Smooth muscle cell (in vitro differentiated cells): ENCODE measurements around the gene SELL. TPM values are rescaled to one million over a fixed set of nuclear protein-coding genes. Genes with fewer than 3 reads are reported as not detected.

ENCODE experiments used
- DNase-seq: peaks from one replicate; lab custom pipeline; 2025; ENCODE audit not compliant: unreplicated experiment; lab: John Stamatoyannopoulos, UW
- H2AFZ ChIP-seq: fragments of 200-600 bp; sonication (generic); 2 replicates; pipeline ENCODE4 v1.6.0; 2016; ENCODE audit warnings: antibody characterized with exemption, low read depth, mild to moderate bottlenecking
- H3F3A ChIP-seq: fragments of 200-600 bp; sonication (generic); 2 replicates; pipeline ENCODE4 v1.6.0; 2017; ENCODE audit warnings: antibody characterized with exemption, low read depth
- H3K27ac ChIP-seq: fragments of 200-600 bp; sonication (generic); 2 replicates; pipeline ENCODE4 v1.5.1; 2016; ENCODE audit warnings: low read depth, mild to moderate bottlenecking
- H3K27me3 ChIP-seq: fragments of 200-600 bp; sonication (generic); 2 replicates; pipeline ENCODE4 v1.6.1; 2016; ENCODE audit warnings: low read depth, mild to moderate bottlenecking
- H3K36me3 ChIP-seq: fragments of 200-600 bp; sonication (generic); 2 replicates; pipeline ENCODE4 v1.5.1; 2016; ENCODE audit warnings: low read depth
- H3K4me1 ChIP-seq: fragments of 200-600 bp; sonication (generic); 2 replicates; pipeline ENCODE4 v1.5.1; 2016; ENCODE audit warnings: low read depth
- H3K4me2 ChIP-seq: fragments of 200-600 bp; sonication (generic); 2 replicates; pipeline ENCODE4 v1.6.0; 2016; ENCODE audit warnings: mild to moderate bottlenecking
- H3K4me3 ChIP-seq: fragments of 200-600 bp; sonication (generic); 2 replicates; pipeline ENCODE4 v1.5.1; 2016; ENCODE audit warnings: mild to moderate bottlenecking
- H3K79me2 ChIP-seq: fragments of 200-600 bp; sonication (generic); 2 replicates; pipeline ENCODE4 v1.6.0; 2016; ENCODE audit warnings: low read depth, mild to moderate bottlenecking
- H3K9ac ChIP-seq: fragments of 200-600 bp; sonication (generic); 2 replicates; pipeline ENCODE4 v1.6.0; 2016; ENCODE audit warnings: low read depth
- H3K9me3 ChIP-seq: fragments of 200-600 bp; sonication (generic); replicated peaks from 2 replicates; pipeline ENCODE4 v1.5.1; 2016; ENCODE audit warnings: low read depth
- H4K20me1 ChIP-seq: fragments of 200-600 bp; sonication (generic); 2 replicates; pipeline ENCODE4 v1.6.0; 2016; ENCODE audit warnings: low read depth
- WGBS: methylation state at CpG from one replicate; pipeline ENCODE4 v1.1.7; 2016; ENCODE audit warnings: low lambda C conversion rate; 5-methylcytosine and 5-hydroxymethylcytosine counted together
- polyA plus RNA-seq: library from polyadenylated mRNA; unstranded; fragments of >200 nt; fragmentation: Nextera tagmentation; extraction: Ambion mirVana; gene quantifications from 2 replicates; pipeline ENCODE4 v1.2.1, GENCODE V29; 2016
- total RNA-seq: library from RNA; depleted of rRNA; stranded (reverse); fragments of >200 nt; gene quantifications from 2 replicates; pipeline ENCODE4 v1.2.3, GENCODE V29; 2014
- TF ChIP-seq, protein P1 (sequence below): fragments of 200-600 bp; sonication (generic); IDR thresholded peaks from 2 replicates; pipeline ENCODE4 v1.5.1; 2017; ENCODE audit warnings: borderline replicate concordance, mild to moderate bottlenecking, antibody characterized with exemption; ENCODE audit not compliant: insufficient read depth, poor library complexity, severe bottlenecking

Gene SELL
- total and polyA plus RNA-seq, 2 experiments from 2014 or later, result 0.41 to 1.4 TPM

DNA sequence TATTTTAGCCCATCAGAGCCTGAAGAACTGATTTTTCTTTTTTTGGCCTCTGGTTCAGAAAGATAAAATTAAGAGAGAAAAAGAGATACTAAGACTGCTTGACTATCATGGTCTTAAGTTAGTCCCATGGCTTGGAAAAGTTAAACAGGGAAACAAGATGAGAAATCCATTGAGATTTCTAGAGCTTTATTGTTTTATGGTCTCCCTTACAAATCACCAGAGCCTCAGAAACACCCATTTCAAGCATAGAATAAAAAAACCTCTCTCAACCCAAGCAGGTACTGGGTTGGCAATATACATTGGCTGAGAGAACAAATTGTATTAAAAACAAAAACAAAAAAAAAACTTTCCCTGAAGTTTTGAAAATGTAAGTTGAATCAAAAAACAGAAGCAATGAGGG is 18.6 kb upstream of the SELL start:
- Histone ChIP-seq H4K20me1 (no peaks in the 10 kb centered on the region), H3K27ac (no peak overlapping the region), H3F3A (no peaks in the 10 kb centered on the region), H3K4me2 (no peak overlapping the region), H3K36me3 (no peaks in the 10 kb centered on the region), H3K9ac (no peak overlapping the region), H3K27me3 (no peaks in the 10 kb centered on the region), H3K9me3 (no peaks in the 10 kb centered on the region), H3K4me3 (no peak overlapping the region), H3K79me2 (no peaks in the 10 kb centered on the region), H2AFZ (no peak overlapping the region), H3K4me1 (no peaks in the 10 kb centered on the region)
- no peak for DNase-seq
- TF ChIP-seq, protein P1, sequence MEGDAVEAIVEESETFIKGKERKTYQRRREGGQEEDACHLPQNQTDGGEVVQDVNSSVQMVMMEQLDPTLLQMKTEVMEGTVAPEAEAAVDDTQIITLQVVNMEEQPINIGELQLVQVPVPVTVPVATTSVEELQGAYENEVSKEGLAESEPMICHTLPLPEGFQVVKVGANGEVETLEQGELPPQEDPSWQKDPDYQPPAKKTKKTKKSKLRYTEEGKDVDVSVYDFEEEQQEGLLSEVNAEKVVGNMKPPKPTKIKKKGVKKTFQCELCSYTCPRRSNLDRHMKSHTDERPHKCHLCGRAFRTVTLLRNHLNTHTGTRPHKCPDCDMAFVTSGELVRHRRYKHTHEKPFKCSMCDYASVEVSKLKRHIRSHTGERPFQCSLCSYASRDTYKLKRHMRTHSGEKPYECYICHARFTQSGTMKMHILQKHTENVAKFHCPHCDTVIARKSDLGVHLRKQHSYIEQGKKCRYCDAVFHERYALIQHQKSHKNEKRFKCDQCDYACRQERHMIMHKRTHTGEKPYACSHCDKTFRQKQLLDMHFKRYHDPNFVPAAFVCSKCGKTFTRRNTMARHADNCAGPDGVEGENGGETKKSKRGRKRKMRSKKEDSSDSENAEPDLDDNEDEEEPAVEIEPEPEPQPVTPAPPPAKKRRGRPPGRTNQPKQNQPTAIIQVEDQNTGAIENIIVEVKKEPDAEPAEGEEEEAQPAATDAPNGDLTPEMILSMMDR, result no peak

DNA sequence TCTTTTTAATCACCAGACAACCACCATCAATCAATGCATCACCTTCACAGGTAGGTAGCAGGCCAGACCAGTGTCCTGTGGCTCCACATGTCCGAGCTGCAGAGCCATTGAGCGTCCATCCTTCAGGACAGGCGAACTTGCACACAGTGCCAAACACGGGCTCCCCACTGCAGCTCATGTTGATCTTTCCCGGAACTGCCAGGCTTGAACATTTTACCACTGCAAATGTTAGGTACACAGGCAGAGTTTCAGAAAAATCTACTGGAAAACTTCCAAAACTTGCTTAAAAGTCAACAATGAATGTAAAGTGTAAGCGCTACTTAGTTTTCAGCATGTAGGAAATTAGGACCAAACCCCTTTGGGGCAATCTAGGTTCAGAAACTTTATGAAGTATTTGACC is 15.9 kb upstream of the SELL start:
- Histone ChIP-seq H3K4me1 (no peaks in the 10 kb centered on the region), H3K36me3 (no peaks in the 10 kb centered on the region), H3K9me3 (no peaks in the 10 kb centered on the region), H3F3A (no peaks in the 10 kb centered on the region), H4K20me1 (no peaks in the 10 kb centered on the region), H3K27ac (no peak overlapping the region), H3K27me3 (no peaks in the 10 kb centered on the region), H2AFZ (no peak overlapping the region), H3K9ac (no peak overlapping the region), H3K4me3 (no peak overlapping the region), H3K79me2 (no peaks in the 10 kb centered on the region), H3K4me2 (no peak overlapping the region)
- TF ChIP-seq, protein P1, result no peak
- no peak for DNase-seq
- 94% methylated on average over 6 of the region's 6 CpGs for WGBS

DNA sequence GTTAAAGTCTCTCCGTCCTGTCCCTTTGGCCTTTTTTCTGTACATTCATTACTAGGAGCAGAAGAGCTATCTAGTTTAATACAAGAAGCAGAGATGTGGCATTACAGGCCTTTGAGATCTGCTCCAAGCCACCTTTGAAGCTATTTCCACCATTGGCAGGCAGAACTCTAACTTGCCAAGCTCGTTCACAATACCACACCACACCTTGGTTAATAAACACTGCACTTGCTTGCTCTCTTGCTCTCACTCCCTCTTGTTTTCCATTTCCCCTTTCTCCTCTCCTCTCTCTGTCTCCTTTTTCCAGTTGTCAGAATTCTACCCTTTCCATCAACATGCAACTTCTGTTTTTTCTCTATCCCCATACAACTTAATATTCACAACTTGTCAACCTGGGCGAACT is 15.4 kb upstream of the SELL start:
- Histone ChIP-seq H3K4me2 (no peak overlapping the region), H3K4me1 (no peaks in the 10 kb centered on the region), H3K4me3 (no peak overlapping the region), H3K79me2 (no peaks in the 10 kb centered on the region), H3K9me3 (no peaks in the 10 kb centered on the region), H3K36me3 (no peaks in the 10 kb centered on the region), H3K9ac (no peak overlapping the region), H3K27me3 (no peaks in the 10 kb centered on the region), H3F3A (no peaks in the 10 kb centered on the region), H2AFZ (no peak overlapping the region), H3K27ac (no peak overlapping the region), H4K20me1 (no peaks in the 10 kb centered on the region)
- no peak for DNase-seq
- WGBS, result 94% methylated on average over 3 of the region's 3 CpGs
- TF ChIP-seq, protein P1, result no peak

DNA sequence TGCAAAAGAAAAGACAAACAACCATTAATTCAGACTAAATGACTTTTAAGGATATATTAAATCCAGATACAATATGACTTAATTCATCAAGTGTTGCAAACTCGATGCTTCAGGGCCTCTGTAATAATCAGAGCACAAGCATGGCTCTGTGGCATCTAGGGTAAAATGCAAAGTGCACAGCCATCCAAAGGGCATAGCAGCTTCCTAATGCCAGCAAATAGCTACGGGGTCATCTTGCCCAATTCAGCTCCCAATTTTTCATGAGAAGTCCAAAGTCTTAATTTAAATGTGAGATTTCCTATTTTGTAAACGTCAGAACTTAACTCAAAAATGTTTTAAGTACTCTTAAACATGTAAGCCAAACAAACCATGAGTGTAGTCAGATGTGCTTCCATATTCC is 14.5 kb upstream of the SELL start:
- H3K4me1 ChIP-seq, result no peaks in the 10 kb centered on the region
- TF ChIP-seq, protein P1, result no peak
- no peak overlapping the region for H2AFZ ChIP-seq
- H3K27ac ChIP-seq, result no peak overlapping the region
- no peak overlapping the region for H3K4me3 ChIP-seq
- H4K20me1 ChIP-seq, result no peaks in the 10 kb centered on the region
- no peak overlapping the region for H3K4me2 ChIP-seq
- H3K79me2 ChIP-seq, result no peaks in the 10 kb centered on the region
- no peaks in the 10 kb centered on the region for H3K9me3 ChIP-seq
- H3K9ac ChIP-seq, result no peak overlapping the region
- 87% methylated on average over 3 of the region's 3 CpGs for WGBS
- no peak for DNase-seq
- no peaks in the 10 kb centered on the region for H3K27me3 ChIP-seq
- no peaks in the 10 kb centered on the region for H3K36me3 ChIP-seq
- H3F3A ChIP-seq, result no peaks in the 10 kb centered on the region
